ENCODE data around the gene IRX5. TPM values are rescaled to one million over a fixed set of nuclear protein-coding genes. Genes with fewer than 3 reads are reported as not detected.

The IRX5 gene
- polyA plus RNA-seq, 4 donors: 9.3 to 10.2 (median 10.2) TPM

GRCh38 chr16:54929090-54930004 lies 1.3 kb upstream of the IRX5 start:
- DNase-seq (ENCODE audit: low read depth in 4 of 4, low spot score in 3 of 4): peak; percentile 97 to 99 (median 98)

- DNase-seq (ENCODE audit: low read depth in 4 of 4, low spot score in 3 of 4): no peak
Observed at GRCh38 chr16:54930869-54931119, 129 bp downstream of the IRX5 start.

GRCh38 chr16:54931120-54932014 lies 702 bp downstream of the IRX5 start:
- no peak for DNase-seq (ENCODE audit: low read depth in 4 of 4, low spot score in 3 of 4)

GRCh38 chr16:54932021-54932660 lies 1.5 kb downstream of the IRX5 start:
- no peak for DNase-seq (ENCODE audit: low read depth in 4 of 4, low spot score in 3 of 4)

- no peak for DNase-seq (ENCODE audit: low read depth in 4 of 4, low spot score in 3 of 4)
Observed at GRCh38 chr16:54932737-54933254, 2.1 kb downstream of the IRX5 start.

- DNase-seq (ENCODE audit: low read depth in 4 of 4, low spot score in 3 of 4): no peak
Observed at GRCh38 chr16:54933281-54934011, 2.8 kb downstream of the IRX5 start.

GRCh38 chr16:54934481-54935265 lies 4.0 kb downstream of the IRX5 start:
- no peak for DNase-seq (ENCODE audit: low read depth in 4 of 4, low spot score in 3 of 4)

- no peak for DNase-seq (ENCODE audit: low read depth in 4 of 4, low spot score in 3 of 4)
Observed at GRCh38 chr16:54935266-54935968, 4.8 kb downstream of the IRX5 start.

GRCh38 chr16:54936201-54936978 lies 5.7 kb downstream of the IRX5 start:
- no peak for DNase-seq (ENCODE audit: low read depth in 4 of 4, low spot score in 3 of 4)

GRCh38 chr16:54936979-54937670 lies 6.5 kb downstream of the IRX5 start:
- DNase-seq (ENCODE audit: low read depth in 4 of 4, low spot score in 3 of 4): no peak

GRCh38 chr16:54937671-54938211 lies 7.1 kb downstream of the IRX5 start:
- DNase-seq (ENCODE audit: low read depth in 4 of 4, low spot score in 3 of 4): no peak

- DNase-seq (ENCODE audit: low read depth in 4 of 4, low spot score in 3 of 4): no peak
Observed at GRCh38 chr16:54938212-54939028, 7.8 kb downstream of the IRX5 start.

GRCh38 chr16:54939029-54939346 lies 8.3 kb downstream of the IRX5 start:
- no peak for DNase-seq (ENCODE audit: low read depth in 4 of 4, low spot score in 3 of 4)

GRCh38 chr16:54939510-54940278 lies 9.0 kb downstream of the IRX5 start:
- DNase-seq (ENCODE audit: low read depth in 4 of 4, low spot score in 3 of 4): no peak

- no peak for DNase-seq (ENCODE audit: low read depth in 4 of 4, low spot score in 3 of 4)
Observed at GRCh38 chr16:54940279-54940604, 9.6 kb downstream of the IRX5 start.

GRCh38 chr16:54942353-54942943 lies 11.8 kb downstream of the IRX5 start:
- no peak for DNase-seq (ENCODE audit: low read depth in 4 of 4, low spot score in 3 of 4)
